Smooth muscle cell (in vitro differentiated cells): ENCODE measurements around the gene PPP1R13L. TPM values are rescaled to one million over a fixed set of nuclear protein-coding genes. Genes with fewer than 3 reads are reported as not detected.

Experiments used
- DNase-seq: peaks from one replicate; lab custom pipeline; 2025; ENCODE audit not compliant: unreplicated experiment; lab: John Stamatoyannopoulos, UW
- H2AFZ ChIP-seq: fragments of 200-600 bp; sonication (generic); 2 replicates; pipeline ENCODE4 v1.6.0; 2016; ENCODE audit warnings: antibody characterized with exemption, low read depth, mild to moderate bottlenecking
- H3F3A ChIP-seq: fragments of 200-600 bp; sonication (generic); 2 replicates; pipeline ENCODE4 v1.6.0; 2017; ENCODE audit warnings: antibody characterized with exemption, low read depth
- H3K27ac ChIP-seq: fragments of 200-600 bp; sonication (generic); 2 replicates; pipeline ENCODE4 v1.5.1; 2016; ENCODE audit warnings: low read depth, mild to moderate bottlenecking
- H3K27me3 ChIP-seq: fragments of 200-600 bp; sonication (generic); 2 replicates; pipeline ENCODE4 v1.6.1; 2016; ENCODE audit warnings: low read depth, mild to moderate bottlenecking
- H3K36me3 ChIP-seq: fragments of 200-600 bp; sonication (generic); 2 replicates; pipeline ENCODE4 v1.5.1; 2016; ENCODE audit warnings: low read depth
- H3K4me1 ChIP-seq: fragments of 200-600 bp; sonication (generic); 2 replicates; pipeline ENCODE4 v1.5.1; 2016; ENCODE audit warnings: low read depth
- H3K4me2 ChIP-seq: fragments of 200-600 bp; sonication (generic); 2 replicates; pipeline ENCODE4 v1.6.0; 2016; ENCODE audit warnings: mild to moderate bottlenecking
- H3K4me3 ChIP-seq: fragments of 200-600 bp; sonication (generic); 2 replicates; pipeline ENCODE4 v1.5.1; 2016; ENCODE audit warnings: mild to moderate bottlenecking
- H3K79me2 ChIP-seq: fragments of 200-600 bp; sonication (generic); 2 replicates; pipeline ENCODE4 v1.6.0; 2016; ENCODE audit warnings: low read depth, mild to moderate bottlenecking
- H3K9ac ChIP-seq: fragments of 200-600 bp; sonication (generic); 2 replicates; pipeline ENCODE4 v1.6.0; 2016; ENCODE audit warnings: low read depth
- H3K9me3 ChIP-seq: fragments of 200-600 bp; sonication (generic); replicated peaks from 2 replicates; pipeline ENCODE4 v1.5.1; 2016; ENCODE audit warnings: low read depth
- H4K20me1 ChIP-seq: fragments of 200-600 bp; sonication (generic); 2 replicates; pipeline ENCODE4 v1.6.0; 2016; ENCODE audit warnings: low read depth
- CTCF ChIP-seq: fragments of 200-600 bp; sonication (generic); IDR thresholded peaks from 2 replicates; pipeline ENCODE4 v1.5.1; 2017; ENCODE audit warnings: borderline replicate concordance, mild to moderate bottlenecking, antibody characterized with exemption; ENCODE audit not compliant: insufficient read depth, poor library complexity, severe bottlenecking
- WGBS: methylation state at CpG from one replicate; pipeline ENCODE4 v1.1.7; 2016; ENCODE audit warnings: low lambda C conversion rate; 5-methylcytosine and 5-hydroxymethylcytosine counted together
- polyA plus RNA-seq: library from polyadenylated mRNA; unstranded; fragments of >200 nt; fragmentation: Nextera tagmentation; extraction: Ambion mirVana; gene quantifications from 2 replicates; pipeline ENCODE4 v1.2.1, GENCODE V29; 2016
- total RNA-seq: library from RNA; depleted of rRNA; stranded (reverse); fragments of >200 nt; gene quantifications from 2 replicates; pipeline ENCODE4 v1.2.3, GENCODE V29; 2014

PPP1R13L gene
- total and polyA plus RNA-seq, 2 experiments from 2014 or later: 28.1 to 66.4 TPM

GRCh38 chr19:45368127-45368526 is 36.7 kb downstream of the PPP1R13L start:
- Histone ChIP-seq H3K4me2 (no peak overlapping the region), H3K27me3 (no peaks in the 10 kb centered on the region), H2AFZ (no peak overlapping the region), H3F3A (no peaks in the 10 kb centered on the region), H3K36me3 (no peaks in the 10 kb centered on the region), H3K79me2 (no peaks in the 10 kb centered on the region), H3K9ac (no peak overlapping the region), H4K20me1 (no peaks in the 10 kb centered on the region), H3K9me3 (no peaks in the 10 kb centered on the region), H3K4me3 (no peak overlapping the region), H3K4me1 (peaks cover 6% of the 10 kb centered on the region), H3K27ac (no peak overlapping the region)
- no peak for TF ChIP-seq CTCF
- 97% methylated on average over 4 of the region's 4 CpGs for WGBS
- no peak for DNase-seq

- Histone ChIP-seq H3F3A (no peaks in the 10 kb centered on the region), H3K4me2 (no peak overlapping the region), H2AFZ (no peak overlapping the region), H3K27me3 (no peaks in the 10 kb centered on the region), H4K20me1 (no peaks in the 10 kb centered on the region), H3K36me3 (no peaks in the 10 kb centered on the region), H3K79me2 (no peaks in the 10 kb centered on the region), H3K4me1 (no peaks in the 10 kb centered on the region), H3K9me3 (no peaks in the 10 kb centered on the region), H3K9ac (no peak overlapping the region), H3K4me3 (no peak overlapping the region), H3K27ac (no peak overlapping the region)
- no peak for TF ChIP-seq CTCF
- DNase-seq: no peak
- WGBS: 96% methylated on average over 12 of the region's 12 CpGs
Observed at GRCh38 chr19:45364696-45365095, 40.2 kb downstream of the PPP1R13L start.

GRCh38 chr19:45363861-45364459 is 40.9 kb downstream of the PPP1R13L start:
- H3K79me2 ChIP-seq: no peaks in the 10 kb centered on the region
- no peaks in the 10 kb centered on the region for H3F3A ChIP-seq
- H3K36me3 ChIP-seq: no peaks in the 10 kb centered on the region
- H3K9ac ChIP-seq: no peak overlapping the region
- H3K4me2 ChIP-seq: no peak overlapping the region
- 96% methylated on average over 16 of the region's 44 CpGs for WGBS
- no peak for TF ChIP-seq CTCF
- H2AFZ ChIP-seq: no peak overlapping the region
- H3K4me1 ChIP-seq: no peaks in the 10 kb centered on the region
- no peaks in the 10 kb centered on the region for H4K20me1 ChIP-seq
- H3K27ac ChIP-seq: no peak overlapping the region
- no peak for DNase-seq
- H3K27me3 ChIP-seq: no peaks in the 10 kb centered on the region
- H3K4me3 ChIP-seq: no peak overlapping the region
- H3K9me3 ChIP-seq: no peaks in the 10 kb centered on the region

- H3K4me3 ChIP-seq: no peak overlapping the region
- H3F3A ChIP-seq: no peaks in the 10 kb centered on the region
- H4K20me1 ChIP-seq: no peaks in the 10 kb centered on the region
- no peak overlapping the region for H2AFZ ChIP-seq
- no peaks in the 10 kb centered on the region for H3K9me3 ChIP-seq
- no peak overlapping the region for H3K27ac ChIP-seq
- no peaks in the 10 kb centered on the region for H3K4me1 ChIP-seq
- WGBS: 92% methylated on average over 16 of the region's 16 CpGs
- H3K79me2 ChIP-seq: no peaks in the 10 kb centered on the region
- H3K27me3 ChIP-seq: no peaks in the 10 kb centered on the region
- no peaks in the 10 kb centered on the region for H3K36me3 ChIP-seq
- no peak overlapping the region for H3K4me2 ChIP-seq
- no peak for DNase-seq
- no peak overlapping the region for H3K9ac ChIP-seq
- TF ChIP-seq CTCF: no peak
Observed at GRCh38 chr19:45362291-45362690, 42.6 kb downstream of the PPP1R13L start.
